Stimulated activated CD4-positive, alpha-beta T cell treated with anti-CD3 and anti-CD28 coated beads, Interleukin-12 subunit alpha, Interleukin-12 subunit beta, amount 100 ng/mL, for 48 hours (primary cell): ENCODE results near the gene LINGO3.

Experiments
- DNase-seq, 3 donors: peaks; one replicate each; pipeline ENCODE4 v3.0.0-alpha.2; 2020; ENCODE audit warnings: low read depth in 2 of 3, low spot score in 1 of 3

Gene LINGO3

DNA sequence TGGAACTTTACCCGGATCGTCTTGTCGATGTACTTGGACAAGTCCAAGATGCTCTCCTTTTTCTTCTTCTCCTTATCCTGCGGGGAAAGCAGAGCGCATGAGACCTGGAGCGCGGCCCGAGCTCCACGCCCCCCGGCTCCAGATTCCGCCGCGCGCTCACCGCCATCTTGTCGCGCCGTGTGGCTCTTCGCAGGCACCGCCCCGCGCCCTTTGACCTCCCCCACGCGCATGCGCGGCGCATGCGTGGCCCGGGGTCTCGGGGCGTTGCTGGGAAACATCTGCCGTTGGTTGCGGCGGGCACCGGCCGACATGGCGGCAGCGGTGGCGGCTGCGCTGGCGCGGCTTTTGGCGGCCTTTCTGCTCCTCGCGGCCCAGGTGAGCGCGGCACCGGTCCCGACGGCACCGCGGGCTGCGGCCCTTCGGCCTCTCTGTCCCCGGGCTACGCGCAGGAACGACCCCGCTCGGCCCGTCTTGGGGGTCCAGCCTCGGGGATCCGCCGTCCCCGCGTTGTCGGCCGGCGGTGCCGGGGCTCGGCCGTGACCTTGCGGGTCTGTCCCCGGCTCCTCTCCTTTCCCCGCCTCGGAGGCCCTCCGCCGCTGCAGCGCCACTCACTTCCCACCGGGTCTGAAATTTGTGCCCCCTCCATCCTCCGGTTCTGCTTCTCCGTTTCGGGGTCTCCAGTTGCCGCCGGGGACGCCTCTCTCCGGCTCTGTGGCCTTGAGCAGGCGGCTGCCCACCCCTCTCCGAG lies 20.6 kb upstream of the LINGO3 start, which contains the start of the genes LSM7 and SPPL2B:
LSM7 (minus strand) TSS at position 186 of the 748 bp plus-strand sequence; CDS start at position 166, 20 bp downstream.
SPPL2B (plus strand) TSS at position 284 of the 748 bp plus-strand sequence; CDS start at position 310, 26 bp downstream.
- peak; percentile 83 to 90 (median 89) for DNase-seq

DNA sequence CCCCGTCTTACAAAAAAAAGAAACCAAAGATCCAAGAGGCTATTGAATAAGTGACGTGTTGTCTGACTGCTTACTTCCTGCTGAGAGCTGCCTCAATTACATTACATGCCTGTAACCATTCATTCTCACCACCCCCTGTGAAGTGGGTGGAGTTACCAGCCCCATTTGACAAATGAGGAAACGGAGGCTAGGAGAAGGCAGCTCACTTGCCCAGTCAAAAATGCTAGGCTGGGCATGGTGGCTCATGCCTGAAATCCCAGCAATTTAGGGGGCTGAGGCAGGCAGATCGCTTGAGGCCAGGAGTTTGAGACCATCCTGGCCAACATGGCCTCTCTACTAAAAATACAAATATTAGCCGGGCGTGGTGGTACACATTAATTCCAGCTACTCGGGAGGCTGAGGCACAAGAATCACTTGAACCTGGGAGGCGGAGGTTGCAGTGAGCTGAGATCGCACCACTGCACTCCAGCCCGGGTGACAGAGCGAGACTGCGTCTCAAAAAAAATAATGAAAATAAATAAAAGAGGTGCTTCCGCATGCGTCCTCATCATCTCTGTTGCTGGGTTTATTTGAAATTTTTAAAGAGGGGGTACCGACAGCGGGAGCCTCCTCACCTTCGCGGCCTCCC lies 19.9 kb upstream of the LINGO3 start:
- peak; percentile 31 to 54 (median 42) for DNase-seq

DNA sequence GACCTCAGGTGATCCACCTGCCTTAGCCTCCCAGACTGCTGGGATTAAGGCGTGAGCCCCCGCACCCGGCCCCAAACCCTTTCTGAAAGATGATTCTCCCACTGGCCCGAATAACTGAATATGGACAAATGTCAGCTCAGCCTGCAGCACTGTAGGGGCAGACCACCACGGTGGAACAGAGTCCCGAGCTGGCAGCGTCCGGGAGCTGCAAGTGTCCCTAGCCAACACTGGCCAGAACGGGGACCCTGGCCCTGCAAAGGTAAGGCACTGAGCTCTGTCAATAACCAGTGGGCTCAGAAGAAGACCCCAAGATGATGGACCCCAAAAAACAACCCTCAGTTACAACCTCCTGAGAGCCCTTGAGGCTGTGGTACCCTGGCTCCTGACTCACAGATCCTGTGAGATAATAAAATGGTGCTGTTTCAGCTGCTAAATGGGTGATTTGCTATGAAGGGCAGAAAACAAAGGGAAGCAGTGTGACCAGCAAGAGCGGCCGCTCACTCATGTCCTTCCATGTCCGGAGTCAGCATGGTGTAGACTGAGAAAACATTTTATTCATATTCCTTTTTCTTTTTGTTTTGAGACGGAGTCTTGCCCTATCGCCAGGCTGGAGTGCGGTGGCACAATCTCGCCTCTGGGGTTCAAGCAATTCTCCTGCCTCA lies 18.9 kb upstream of the LINGO3 start:
- no peak for DNase-seq

DNA sequence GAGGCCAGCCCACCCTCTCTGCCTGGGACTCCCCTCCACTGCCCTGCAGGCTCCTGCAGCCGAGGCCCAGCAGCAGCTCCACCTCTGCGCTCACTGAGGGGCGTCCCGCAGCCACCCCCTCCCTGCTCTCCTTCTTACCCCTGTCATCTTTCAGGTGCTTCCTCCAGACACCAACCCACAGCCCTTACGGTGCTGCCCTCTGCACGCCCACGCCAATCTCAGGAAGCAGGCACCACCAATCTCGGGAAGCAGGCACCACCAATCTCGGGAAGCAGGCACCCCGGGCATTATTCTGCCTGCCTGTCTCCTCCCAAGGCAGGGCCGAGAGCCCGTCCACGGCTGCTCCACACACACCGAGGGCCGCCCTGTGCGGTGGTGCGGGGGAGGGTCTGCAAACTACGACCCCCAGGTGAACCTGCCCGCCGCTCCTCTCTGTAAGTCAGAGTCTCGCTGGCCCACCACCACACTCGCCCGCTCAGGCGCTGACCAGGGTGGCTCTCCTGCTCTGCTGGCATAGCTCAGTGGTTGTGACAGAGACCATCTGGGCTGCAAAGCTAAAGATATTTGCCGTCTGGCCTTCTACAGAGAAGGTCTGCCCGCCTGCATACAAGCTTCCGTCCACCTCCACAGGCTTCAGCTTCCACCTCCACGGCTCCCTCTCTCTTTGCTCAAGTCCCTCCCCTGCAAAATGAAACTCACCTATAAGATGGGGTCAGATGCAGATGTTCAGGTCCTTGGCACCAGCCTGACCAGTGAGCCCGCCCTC lies 17.5 kb upstream of the LINGO3 start:
- no peak for DNase-seq

DNA sequence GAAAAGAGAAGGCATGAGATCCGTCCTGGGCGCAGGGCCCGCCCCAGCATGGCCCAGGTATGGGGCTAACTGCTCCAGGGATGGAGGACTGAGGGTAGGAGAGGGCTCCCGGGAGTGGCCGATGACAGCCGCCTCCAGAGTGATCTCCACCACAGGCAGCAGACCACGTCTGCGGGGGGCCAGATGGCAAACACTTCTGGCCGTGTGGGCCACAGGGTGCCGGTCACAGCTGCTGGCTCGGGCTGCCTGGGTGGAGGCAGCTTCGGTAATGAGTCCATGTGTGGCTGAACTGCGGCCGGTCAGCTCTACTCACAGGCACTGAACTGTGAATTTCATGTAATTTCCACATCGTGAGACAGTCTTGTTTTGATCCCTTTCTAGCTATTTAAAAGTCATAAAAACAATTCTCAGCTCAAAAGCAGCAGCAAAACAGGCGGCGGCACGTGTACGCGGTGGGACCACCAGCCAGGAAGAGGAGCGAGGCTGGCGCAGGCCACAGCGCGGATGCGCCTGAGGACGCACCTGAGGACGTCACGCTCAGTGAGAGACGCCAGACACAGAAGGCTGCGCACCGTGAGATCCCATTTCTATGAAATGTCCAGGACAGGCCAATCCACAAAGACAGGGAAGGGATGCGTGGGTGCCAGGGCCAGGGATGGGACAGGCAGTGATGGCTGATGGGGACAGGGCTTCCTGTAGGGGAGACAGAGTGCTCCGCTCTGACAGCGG lies 16.4 kb upstream of the LINGO3 start:
- no peak for DNase-seq

DNA sequence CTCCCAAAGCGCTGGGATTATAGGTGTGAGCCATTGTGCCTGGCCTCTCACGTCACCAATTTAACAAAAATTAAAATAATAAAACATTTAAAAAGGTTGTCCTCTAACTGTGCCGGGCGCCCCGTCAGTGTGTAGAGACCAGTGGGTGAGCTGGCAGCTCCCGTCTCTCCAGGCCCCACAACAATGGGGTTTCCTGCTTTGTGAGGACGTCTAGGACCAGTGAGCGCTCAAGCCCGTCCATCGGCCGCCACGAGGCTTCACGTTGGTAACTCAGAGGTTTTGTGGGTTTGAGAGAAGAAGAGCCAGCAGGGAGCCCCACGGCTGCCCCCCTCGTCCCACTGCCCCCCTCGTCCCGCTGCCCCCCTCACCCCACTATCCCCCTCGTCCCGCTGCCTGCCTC lies 15.8 kb upstream of the LINGO3 start:
- DNase-seq = no peak

DNA sequence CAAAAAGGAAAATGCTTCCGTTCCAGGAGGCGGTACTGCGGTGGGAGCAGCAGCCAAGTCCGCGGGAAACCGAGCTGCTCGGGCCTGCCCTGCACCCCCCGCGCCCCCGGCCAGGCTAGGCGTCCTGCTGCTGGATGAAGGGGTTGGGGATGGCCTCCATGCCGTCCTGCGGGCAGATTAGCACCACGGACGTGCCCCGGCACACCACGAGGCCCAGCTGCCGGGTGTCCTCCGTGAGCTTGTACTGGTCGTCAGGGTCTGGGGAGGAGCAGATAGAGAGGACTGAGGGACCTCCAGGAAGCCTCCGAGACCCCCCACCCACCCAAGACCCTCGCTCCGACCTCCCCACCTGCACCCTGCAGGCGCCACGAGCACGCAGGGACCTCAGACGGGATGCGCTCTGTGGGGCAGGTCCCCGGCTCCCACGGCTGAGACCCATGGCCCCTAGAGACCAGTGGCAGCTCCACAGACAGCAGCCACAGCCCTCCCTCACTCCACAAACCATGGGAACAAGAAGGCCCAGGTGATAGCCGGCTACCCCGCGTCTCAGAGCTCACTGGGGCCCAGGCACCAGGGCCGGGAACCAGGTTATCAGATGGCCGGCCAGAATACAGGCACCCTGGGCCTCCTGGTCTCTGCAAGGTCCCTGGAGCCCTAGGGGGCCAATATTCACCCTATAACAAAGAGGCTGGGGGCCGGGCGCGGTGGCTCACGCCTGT lies 13.8 kb upstream of the LINGO3 start:
- no peak for DNase-seq

DNA sequence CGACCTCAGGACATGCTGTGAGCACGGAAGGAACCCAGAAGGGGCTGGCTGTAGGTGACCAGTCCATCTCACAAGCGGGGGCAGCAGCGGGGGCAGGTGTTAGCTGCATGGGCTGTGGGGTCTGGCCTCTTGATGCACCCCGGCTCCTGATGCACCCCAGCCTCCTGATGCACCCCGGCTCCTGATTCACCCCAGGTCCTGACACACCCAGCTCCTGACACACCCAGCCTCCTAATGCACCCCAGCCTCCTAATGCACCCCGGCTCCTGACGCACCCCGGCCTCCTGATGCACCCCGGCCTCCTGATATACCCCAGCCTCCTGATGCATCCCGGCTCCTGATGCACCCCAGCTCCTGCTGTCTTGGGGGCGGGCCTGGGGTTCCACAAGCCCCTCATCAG lies 13.0 kb upstream of the LINGO3 start:
- DNase-seq = no peak

DNA sequence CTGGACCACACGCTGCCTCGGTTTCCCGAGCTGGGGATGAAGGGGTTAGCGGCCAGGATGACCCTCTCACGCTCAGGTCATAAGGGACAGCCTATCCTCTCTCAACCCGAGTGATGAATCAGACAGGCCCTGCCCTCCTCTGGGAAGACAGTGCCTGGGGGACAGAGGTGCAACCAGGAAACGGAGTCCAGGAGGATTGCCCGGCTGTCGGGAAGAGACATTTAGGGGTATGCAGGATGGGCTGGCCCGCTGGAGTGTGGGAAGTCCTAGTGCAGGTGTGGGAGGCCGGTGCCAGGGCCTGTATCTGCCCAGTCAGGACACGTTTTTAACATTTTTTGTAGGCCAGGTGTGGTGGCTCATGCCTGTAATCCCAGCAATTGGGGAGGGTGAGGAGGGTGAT lies 12.1 kb upstream of the LINGO3 start:
- DNase-seq = no peak

GRCh38 chr19:2319551-2319950 lies 11.6 kb upstream of the LINGO3 start:
- no peak for DNase-seq

DNA sequence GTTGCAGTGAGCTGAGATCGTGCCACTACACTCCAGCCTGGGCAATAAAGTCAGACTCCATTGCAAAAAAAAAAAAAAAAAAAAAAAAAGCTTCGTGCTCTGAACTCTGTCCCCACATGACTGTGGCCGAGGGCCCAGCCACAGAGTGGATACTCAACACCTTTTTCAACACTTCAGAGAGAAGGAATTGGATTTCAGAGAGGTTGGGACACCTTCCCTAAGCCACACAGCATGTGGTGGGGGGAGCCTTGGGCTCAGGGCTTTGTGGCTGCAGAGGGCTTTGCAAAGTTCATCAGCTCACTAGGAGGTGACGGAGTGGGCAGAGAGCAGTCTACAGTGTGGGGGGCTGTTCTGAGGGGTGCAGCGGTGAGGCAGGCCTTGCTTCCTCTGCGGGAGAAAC lies 11.0 kb upstream of the LINGO3 start:
- DNase-seq = no peak

GRCh38 chr19:2317756-2318155 lies 9.8 kb upstream of the LINGO3 start:
- no peak for DNase-seq

DNA sequence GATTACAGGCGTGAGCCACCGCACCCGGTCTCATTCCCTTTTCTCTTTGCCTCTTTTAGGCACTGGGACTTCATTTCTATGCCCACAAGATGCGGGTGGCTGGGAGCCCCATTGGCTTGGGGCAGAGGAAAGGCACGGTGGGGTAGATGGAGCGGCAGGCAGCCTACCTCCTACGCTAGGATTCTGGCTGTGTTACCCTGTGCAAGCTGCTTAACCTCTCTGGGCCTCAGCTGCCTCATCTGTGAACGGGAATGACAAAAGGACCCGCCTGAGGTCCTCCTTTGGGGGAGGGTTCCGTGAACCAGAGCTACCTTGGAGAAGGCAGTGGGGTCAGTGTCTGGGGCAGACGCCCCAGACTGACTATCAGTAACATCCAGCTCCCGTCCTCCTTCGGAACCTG lies 9.3 kb upstream of the LINGO3 start:
- DNase-seq = no peak

- DNase-seq = no peak
Observed at GRCh38 chr19:2315818-2316353, 7.9 kb upstream of the LINGO3 start.

- no peak for DNase-seq
Observed at GRCh38 chr19:2315121-2315817, 7.3 kb upstream of the LINGO3 start.

- DNase-seq = no peak
Observed at GRCh38 chr19:2312820-2313501, 5.0 kb upstream of the LINGO3 start.

DNA sequence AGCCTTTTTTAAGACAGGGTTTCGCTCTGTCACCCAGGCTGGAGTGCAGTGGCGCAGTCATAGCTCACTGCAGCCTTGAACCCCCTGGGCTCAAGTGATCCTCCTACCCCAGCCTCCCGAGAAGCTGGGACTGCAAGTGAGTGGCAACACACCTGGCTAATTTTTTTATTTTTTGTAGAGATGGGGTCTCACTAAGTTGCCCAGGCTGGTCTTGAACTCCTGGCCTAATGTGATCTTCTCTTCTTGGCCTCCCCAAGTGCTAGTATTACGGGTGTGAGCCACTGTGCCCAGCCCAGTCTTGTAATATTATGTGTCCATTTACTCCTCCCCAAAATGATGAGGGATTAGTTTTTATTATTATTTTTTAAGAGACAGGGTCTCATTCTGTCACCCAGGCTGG lies 3.1 kb upstream of the LINGO3 start:
- no peak for DNase-seq

DNA sequence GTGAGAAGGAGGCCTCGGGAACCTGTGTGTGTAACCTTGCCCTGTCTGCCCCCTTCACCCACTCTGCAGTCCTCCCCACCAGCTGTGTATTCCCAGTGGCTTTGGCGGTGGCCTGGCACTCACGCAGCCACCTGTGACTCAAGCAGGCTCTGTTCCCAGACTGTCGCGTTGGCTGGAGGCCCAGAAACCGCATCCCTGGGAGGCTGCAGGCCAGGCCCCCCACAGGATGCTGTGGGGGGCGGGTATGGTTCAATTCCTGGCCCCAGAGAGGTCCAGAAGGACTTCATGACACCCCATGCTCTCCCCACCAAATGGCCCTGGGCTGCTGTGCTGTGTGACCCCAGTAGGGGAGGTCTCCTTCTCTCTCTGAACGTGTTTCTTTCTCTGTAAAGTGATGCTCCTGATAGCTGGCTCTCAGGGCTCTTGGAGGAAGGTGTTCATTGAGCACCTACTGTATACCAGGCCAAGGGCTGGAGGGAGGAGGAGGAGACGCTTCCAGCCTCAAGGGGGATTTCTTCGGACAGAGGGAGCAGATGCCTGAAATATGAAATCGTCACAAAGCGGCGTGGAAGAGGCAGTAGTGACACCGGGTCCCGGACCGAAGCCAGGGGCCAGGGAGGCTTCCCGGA lies 1.9 kb upstream of the LINGO3 start:
- DNase-seq = no peak
